HFF-Myc (cell line): ENCODE data around the gene RPA1.

Source experiments
- DNase-seq: peaks from one replicate; pipeline ENCODE4 v3.0.0-alpha.2; 2011; ENCODE audit warnings: low read depth; ENCODE audit errors: extremely low read depth
- H3K4me3 ChIP-seq: replicated peaks from 2 replicates; pipeline ENCODE4 v1.5.1; 2011; ENCODE audit warnings: low read depth, mild to moderate bottlenecking, control low read depth, low read length
- TF ChIP-seq, protein P1 (sequence below): IDR thresholded peaks from 2 replicates; pipeline ENCODE4 v1.5.1; 2012; ENCODE audit warnings: mild to moderate bottlenecking, low read depth, low read length, control low read depth; ENCODE audit errors: missing control alignments

The RPA1 gene

DNA sequence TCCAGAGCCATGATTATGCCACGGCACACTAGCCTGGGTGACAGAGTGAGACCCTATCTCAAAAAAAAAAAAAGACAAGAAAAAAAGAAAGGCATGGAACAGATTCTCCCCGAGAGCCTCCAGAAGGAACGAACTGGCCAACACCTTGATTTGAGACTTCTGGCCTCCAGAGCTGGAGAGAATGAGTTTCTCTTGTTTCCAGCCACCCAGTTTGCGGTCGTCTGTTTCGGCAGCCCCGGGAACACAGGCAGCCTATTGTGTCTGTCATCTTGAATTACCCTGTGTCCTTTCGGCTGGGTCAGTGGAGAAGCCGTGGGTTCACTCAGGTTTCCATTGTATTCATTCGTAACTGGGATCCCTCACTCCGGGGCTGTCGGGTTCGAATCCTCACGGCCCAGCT lies 83.9 kb downstream of the RPA1 start:
- DNase-seq: no peak
- H3K4me3 ChIP-seq: no peak overlapping the region
- TF ChIP-seq, protein P1, sequence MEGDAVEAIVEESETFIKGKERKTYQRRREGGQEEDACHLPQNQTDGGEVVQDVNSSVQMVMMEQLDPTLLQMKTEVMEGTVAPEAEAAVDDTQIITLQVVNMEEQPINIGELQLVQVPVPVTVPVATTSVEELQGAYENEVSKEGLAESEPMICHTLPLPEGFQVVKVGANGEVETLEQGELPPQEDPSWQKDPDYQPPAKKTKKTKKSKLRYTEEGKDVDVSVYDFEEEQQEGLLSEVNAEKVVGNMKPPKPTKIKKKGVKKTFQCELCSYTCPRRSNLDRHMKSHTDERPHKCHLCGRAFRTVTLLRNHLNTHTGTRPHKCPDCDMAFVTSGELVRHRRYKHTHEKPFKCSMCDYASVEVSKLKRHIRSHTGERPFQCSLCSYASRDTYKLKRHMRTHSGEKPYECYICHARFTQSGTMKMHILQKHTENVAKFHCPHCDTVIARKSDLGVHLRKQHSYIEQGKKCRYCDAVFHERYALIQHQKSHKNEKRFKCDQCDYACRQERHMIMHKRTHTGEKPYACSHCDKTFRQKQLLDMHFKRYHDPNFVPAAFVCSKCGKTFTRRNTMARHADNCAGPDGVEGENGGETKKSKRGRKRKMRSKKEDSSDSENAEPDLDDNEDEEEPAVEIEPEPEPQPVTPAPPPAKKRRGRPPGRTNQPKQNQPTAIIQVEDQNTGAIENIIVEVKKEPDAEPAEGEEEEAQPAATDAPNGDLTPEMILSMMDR: no peak

- no peak overlapping the region for H3K4me3 ChIP-seq
- TF ChIP-seq, protein P1: no peak
- DNase-seq: no peak
These were observed 84.9 kb downstream of the RPA1 start for GRCh38 chr17:1914661-1915083.

DNA sequence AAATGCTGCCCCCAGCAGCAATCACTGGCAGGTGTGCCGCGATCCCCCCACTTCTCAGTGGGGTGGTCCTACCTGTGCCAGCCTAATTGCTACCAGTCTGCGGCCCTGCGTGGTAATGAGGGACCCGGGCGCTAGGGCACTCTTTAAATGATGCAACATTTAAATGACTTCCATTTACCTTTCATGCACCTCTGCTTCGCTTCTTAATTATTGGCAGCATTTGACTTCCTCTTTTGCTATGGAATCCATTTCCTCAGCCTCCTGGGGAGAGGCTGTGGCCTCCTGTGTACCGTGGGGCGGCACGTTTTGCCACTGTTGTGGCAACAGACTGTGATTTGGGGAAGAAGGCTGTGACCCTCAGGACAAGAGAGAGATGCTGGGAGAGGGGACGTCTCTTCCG lies 86.1 kb downstream of the RPA1 start:
- no peak for DNase-seq
- TF ChIP-seq, protein P1: no peak
- H3K4me3 ChIP-seq: no peak overlapping the region

GRCh38 chr17:1916316-1916715 lies 86.5 kb downstream of the RPA1 start:
- no peak overlapping the region for H3K4me3 ChIP-seq
- TF ChIP-seq, protein P1: no peak
- DNase-seq: no peak

DNA sequence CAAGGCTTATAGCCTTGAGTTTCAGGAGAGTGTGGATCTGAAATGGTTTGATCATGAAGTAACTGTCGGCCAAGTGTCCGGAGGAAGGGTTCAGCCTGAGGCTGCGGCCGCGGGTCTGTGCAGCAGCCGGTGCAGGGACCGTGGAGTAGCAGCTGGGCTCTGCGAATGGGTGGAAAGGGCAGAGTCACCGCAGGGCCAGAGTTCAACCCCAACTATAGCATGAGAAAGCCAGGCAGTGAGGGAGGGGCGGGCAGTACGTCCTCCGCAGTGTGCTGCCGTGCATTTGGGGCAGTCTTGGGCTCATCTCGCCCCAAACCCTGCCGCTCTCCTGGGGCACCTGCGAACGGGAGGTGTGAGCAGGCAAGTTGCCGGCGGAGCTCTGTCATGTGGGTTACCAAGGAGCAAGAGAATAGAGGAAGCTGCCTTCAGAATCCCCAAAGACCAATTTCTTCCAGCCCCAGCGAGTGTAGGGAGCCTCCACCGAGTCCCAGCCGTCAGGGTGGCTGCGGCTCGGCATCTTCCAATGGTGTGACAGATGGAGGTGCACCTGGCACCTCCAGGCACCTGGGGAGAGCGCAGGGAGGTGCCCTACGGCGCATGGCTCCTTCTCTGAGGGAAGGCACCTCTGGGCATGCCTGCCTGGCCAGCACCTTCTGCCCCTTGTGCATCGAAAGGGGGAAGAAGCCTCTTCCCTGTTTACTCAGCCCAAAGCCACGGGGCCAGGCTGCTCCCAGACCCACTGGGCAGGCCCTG lies 87.3 kb downstream of the RPA1 start:
- DNase-seq: no peak
- TF ChIP-seq, protein P1: no peak
- H3K4me3 ChIP-seq: no peak overlapping the region

- H3K4me3 ChIP-seq: no peak overlapping the region
- DNase-seq: no peak
- TF ChIP-seq, protein P1: no peak
These were observed 88.7 kb downstream of the RPA1 start for GRCh38 chr17:1918346-1919162.
